ENCODE measurements around the gene ACOX2. TPM values are rescaled to one million over a fixed set of nuclear protein-coding genes. Genes with fewer than 3 reads are reported as not detected.

The ACOX2 gene
- total and polyA plus RNA-seq, 10 of the 15 experiments (the other 5 are each of a cell fraction or from before 2014, with no cell fraction given), result 0.72 TPM; not detected in 9

GRCh38 chr3:58540176-58540858 lies 3.3 kb upstream of the ACOX2 start:
- FAIRE-seq (no peak), DNase-seq (ENCODE audit: low read depth, low spot score) (no peak), ATAC-seq (no peak)
- Histone ChIP-seq H4K20me1 (ENCODE audit: control insufficient read depth, insufficient read depth) (no peaks in the 10 kb centered on the region), H3K4me3 (no peak overlapping the region), H2AFZ (ENCODE audit: control insufficient read depth, low read depth, low read length) (no peak overlapping the region), H3K4me1 (ENCODE audit: control insufficient read depth, insufficient read depth, low read length) (no peaks in the 10 kb centered on the region), H3K79me2 (ENCODE audit: control insufficient read depth, insufficient read depth, low read length) (no peaks in the 10 kb centered on the region), H3K9ac (ENCODE audit: control insufficient read depth, insufficient read depth, low read length) (no peak overlapping the region), H3K27me3 (replicated peaks in 1 of 2; ENCODE audit: control insufficient read depth in 2 of 2, insufficient read depth in 2 of 2, low read length in 1 of 2) (no peaks in the 10 kb centered on the region), H3K4me2 (ENCODE audit: control insufficient read depth, insufficient read depth) (no peak overlapping the region), H3K9me3 (replicated peaks; ENCODE audit: control insufficient read depth, insufficient read depth, low read length) (no peaks in the 10 kb centered on the region), H3K27ac (ENCODE audit: control insufficient read depth, insufficient read depth) (no peak overlapping the region), H3K36me3 (ENCODE audit: control insufficient read depth in 2 of 2, insufficient read depth in 2 of 2, low read length in 1 of 2) (no peaks in the 10 kb centered on the region)
- in situ Hi-C loops (cut with MboI) (no loop called here), intact Hi-C loops (cut with micrococcal nuclease; ENCODE audit: unreplicated experiment) (no loop called here)
- ChIA-PET POLR2A (no interaction called here), CTCF (interaction anchor here (1.1 kb wide), 1 partner anchor 110 kb away, joined by 4 read pairs; no protein-coding TSS in a partner anchor), RAD21 (ENCODE audit: unreplicated experiment) (no interaction called here), SMC1A (ENCODE audit: uncharacterized antibody, unreplicated experiment) (interaction anchor here (1.7 kb wide), 1 partner anchor 90 kb away, joined by 3 read pairs; no protein-coding TSS in a partner anchor)
- no TSS peak for BruUV-seq (replicated peaks)
- WGBS (ENCODE audit: insufficient coverage, insufficient replicate concordance, low lambda C conversion rate, missing lambda C conversion rate), result 29% methylated on average over 8 of the region's 8 CpGs
- TF ChIP-seq SREBF2 (IDR thresholded peaks at IDR 0.05; ENCODE audit: low read length), result no peak
- TF ChIP-seq ATF2 (IDR thresholded peaks at IDR 0.05; ENCODE audit: low read length), result no peak
- no peak for TF ChIP-seq IRF5 (IDR thresholded peaks at IDR 0.05; ENCODE audit: borderline replicate concordance)
- TF ChIP-seq ZNF274 (IDR thresholded peaks at IDR 0.05; ENCODE audit: insufficient read depth, insufficient read length), result no peak
- TF ChIP-seq ZSCAN29 (IDR thresholded peaks at IDR 0.05), result no peak
- TF ChIP-seq, protein P1, sequence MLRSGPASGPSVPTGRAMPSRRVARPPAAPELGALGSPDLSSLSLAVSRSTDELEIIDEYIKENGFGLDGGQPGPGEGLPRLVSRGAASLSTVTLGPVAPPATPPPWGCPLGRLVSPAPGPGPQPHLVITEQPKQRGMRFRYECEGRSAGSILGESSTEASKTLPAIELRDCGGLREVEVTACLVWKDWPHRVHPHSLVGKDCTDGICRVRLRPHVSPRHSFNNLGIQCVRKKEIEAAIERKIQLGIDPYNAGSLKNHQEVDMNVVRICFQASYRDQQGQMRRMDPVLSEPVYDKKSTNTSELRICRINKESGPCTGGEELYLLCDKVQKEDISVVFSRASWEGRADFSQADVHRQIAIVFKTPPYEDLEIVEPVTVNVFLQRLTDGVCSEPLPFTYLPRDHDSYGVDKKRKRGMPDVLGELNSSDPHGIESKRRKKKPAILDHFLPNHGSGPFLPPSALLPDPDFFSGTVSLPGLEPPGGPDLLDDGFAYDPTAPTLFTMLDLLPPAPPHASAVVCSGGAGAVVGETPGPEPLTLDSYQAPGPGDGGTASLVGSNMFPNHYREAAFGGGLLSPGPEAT (IDR thresholded peaks at IDR 0.05; ENCODE audit: low read depth), result no peak
- no peak for TF ChIP-seq SMARCA5 (IDR thresholded peaks at IDR 0.05)
